Osteoblast (primary cell): ENCODE results near the gene HOXB6. TPM values are rescaled to one million over a fixed set of nuclear protein-coding genes. Genes with fewer than 3 reads are reported as not detected.

Experiments used
- DNase-seq: peaks from one replicate; pipeline ENCODE4 v3.0.0; 2011; ENCODE audit warnings: low spot score, mixed read lengths; ENCODE audit not compliant: insufficient read length; ENCODE audit errors: missing footprints
- H2AFZ ChIP-seq: 2 replicates; pipeline ENCODE4 v1.6.0; 2011; ENCODE audit warnings: mild to moderate bottlenecking, low read length
- H3K27ac ChIP-seq: 2 replicates; pipeline ENCODE4 v1.5.1; 2011; ENCODE audit warnings: mild to moderate bottlenecking, low read depth, low read length, moderate library complexity
- H3K27me3 ChIP-seq: 2 replicates; pipeline ENCODE4 v1.6.0; 2012; ENCODE audit warnings: mild to moderate bottlenecking, control low read depth, inconsistent platforms, low read length, moderate library complexity; ENCODE audit not compliant: insufficient read depth
- H3K36me3 ChIP-seq: 2 replicates; pipeline ENCODE4 v1.5.1; 2011; ENCODE audit warnings: mild to moderate bottlenecking, low read length, control low read depth, moderate library complexity; ENCODE audit not compliant: insufficient read depth
- H3K4me1 ChIP-seq: 2 replicates; pipeline ENCODE4 v1.5.1; 2011; ENCODE audit warnings: mild to moderate bottlenecking, low read length, control low read depth, moderate library complexity; ENCODE audit not compliant: insufficient read depth
- H3K4me2 ChIP-seq: 2 replicates; pipeline ENCODE4 v1.6.0; 2011; ENCODE audit warnings: mild to moderate bottlenecking, low read length; ENCODE audit not compliant: insufficient read depth
- H3K4me3 ChIP-seq: fragments of 200-600 bp; sonication (generic); 3 replicates; pipeline ENCODE4 v1.5.1; 2012; ENCODE audit warnings: mild to moderate bottlenecking, low read length, inconsistent platforms; ENCODE audit not compliant: insufficient read depth
- H3K79me2 ChIP-seq: 2 replicates; pipeline ENCODE4 v1.6.0; 2012; ENCODE audit warnings: mild to moderate bottlenecking, low read length, control low read depth, inconsistent platforms; ENCODE audit not compliant: insufficient read depth
- H3K9me3 ChIP-seq: 2 replicates; pipeline ENCODE4 v1.5.1; 2011; ENCODE audit warnings: low read depth, low read length, control low read depth
- H4K20me1 ChIP-seq: 2 replicates; pipeline ENCODE4 v1.6.0; 2012; ENCODE audit warnings: mild to moderate bottlenecking, low read length, control low read depth; ENCODE audit not compliant: insufficient read depth
- CTCF ChIP-seq: IDR thresholded peaks from 2 replicates; pipeline ENCODE4 v1.5.1; 2011; ENCODE audit warnings: mild to moderate bottlenecking, low read depth, low read length, moderate library complexity; ENCODE audit errors: extremely low read depth
- total RNA-seq: library from RNA; depleted of rRNA; stranded (reverse); fragments of >200 nt; gene quantifications from 2 replicates; pipeline ENCODE4 v1.2.3, GENCODE V29; 2012

The HOXB6 gene
- total RNA-seq, 1 donor = 0.72 TPM

GRCh38 chr17:48628649-48629410 lies 24.0 kb upstream of the HOXB6 start:
- DNase-seq = no peak
- Histone ChIP-seq H3K27ac (no peak overlapping the region), H4K20me1 (peaks cover 2% of the 10 kb centered on the region), H3K36me3 (no peaks in the 10 kb centered on the region), H3K9me3 (no peaks in the 10 kb centered on the region), H3K4me1 (no peaks in the 10 kb centered on the region), H3K4me3 (no peak overlapping the region), H2AFZ (no peak overlapping the region), H3K27me3 (peaks cover 98% of the 10 kb centered on the region), H3K79me2 (no peaks in the 10 kb centered on the region), H3K4me2 (no peak overlapping the region)
- TF ChIP-seq CTCF = no peak

- no peak for TF ChIP-seq CTCF
- no peaks in the 10 kb centered on the region for H3K4me1 ChIP-seq
- no peak for DNase-seq
- no peak overlapping the region for H2AFZ ChIP-seq
- no peaks in the 10 kb centered on the region for H3K9me3 ChIP-seq
- no peaks in the 10 kb centered on the region for H3K36me3 ChIP-seq
- H3K4me2 ChIP-seq = no peak overlapping the region
- H4K20me1 ChIP-seq = peaks cover 2% of the 10 kb centered on the region
- H3K27me3 ChIP-seq = peaks cover 98% of the 10 kb centered on the region
- H3K79me2 ChIP-seq = no peaks in the 10 kb centered on the region
- H3K4me3 ChIP-seq = no peak overlapping the region
- no peak overlapping the region for H3K27ac ChIP-seq
Measured at GRCh38 chr17:48627623-48628521, 23.1 kb upstream of the HOXB6 start.

GRCh38 chr17:48627118-48627597 lies 22.4 kb upstream of the HOXB6 start:
- H2AFZ ChIP-seq = no peak overlapping the region
- H3K27me3 ChIP-seq = peaks cover 98% of the 10 kb centered on the region
- no peaks in the 10 kb centered on the region for H3K4me1 ChIP-seq
- no peaks in the 10 kb centered on the region for H4K20me1 ChIP-seq
- no peaks in the 10 kb centered on the region for H3K79me2 ChIP-seq
- no peaks in the 10 kb centered on the region for H3K9me3 ChIP-seq
- no peak overlapping the region for H3K27ac ChIP-seq
- TF ChIP-seq CTCF = no peak
- H3K4me3 ChIP-seq = no peak overlapping the region
- H3K4me2 ChIP-seq = no peak overlapping the region
- H3K36me3 ChIP-seq = no peaks in the 10 kb centered on the region
- DNase-seq = no peak
